ENCODE results near the gene FAM193B. TPM values are rescaled to one million over a fixed set of nuclear protein-coding genes. Genes with fewer than 3 reads are reported as not detected.

The FAM193B gene
- total RNA-seq, 1 experiment from 2014 or later = 58.5 TPM

DNA sequence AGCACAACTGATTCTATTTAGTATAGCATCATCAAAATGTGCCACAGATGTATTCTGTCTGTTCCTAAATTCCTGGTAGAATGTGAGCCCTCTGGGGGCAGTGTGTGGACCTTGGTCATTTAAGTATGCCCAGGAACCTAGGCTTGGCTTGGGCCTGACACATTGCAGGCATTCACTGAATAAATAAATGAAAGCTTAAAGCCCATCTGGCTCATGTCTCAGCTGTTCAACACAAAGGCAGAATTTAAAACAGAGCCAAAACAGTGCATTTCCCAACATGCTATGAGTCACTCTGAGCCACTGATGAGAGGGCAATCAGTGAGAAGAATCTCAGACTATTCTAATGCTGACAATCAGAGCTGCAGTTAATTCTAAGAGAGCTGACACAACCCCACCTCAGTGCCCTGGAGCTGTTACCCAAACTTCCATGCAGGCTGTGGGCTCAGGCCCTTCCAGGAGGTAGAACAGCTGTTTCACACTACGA lies 8.1 kb downstream of the FAM193B start:
- ChIA-PET CTCF (interaction anchor here (0.7 kb wide), 1 partner anchor 656 kb away, joined by 3 read pairs; no protein-coding TSS in a partner anchor), POLR2A (interaction anchor here (0.7 to 1.0 kb wide), 2 partner anchors 8 to 508 kb away, joined by 3 to 4 read pairs; no protein-coding TSS in a partner anchor)
- H3K4me3 ChIP-seq (ENCODE audit: low read depth in 2 of 2, low read length in 2 of 2) = no peak overlapping the region
- no peak for TF ChIP-seq SIN3A (IDR thresholded peaks at IDR 0.05; ENCODE audit: borderline replicate concordance, insufficient read depth, low read depth, low read length)
- TF ChIP-seq, protein P1, sequence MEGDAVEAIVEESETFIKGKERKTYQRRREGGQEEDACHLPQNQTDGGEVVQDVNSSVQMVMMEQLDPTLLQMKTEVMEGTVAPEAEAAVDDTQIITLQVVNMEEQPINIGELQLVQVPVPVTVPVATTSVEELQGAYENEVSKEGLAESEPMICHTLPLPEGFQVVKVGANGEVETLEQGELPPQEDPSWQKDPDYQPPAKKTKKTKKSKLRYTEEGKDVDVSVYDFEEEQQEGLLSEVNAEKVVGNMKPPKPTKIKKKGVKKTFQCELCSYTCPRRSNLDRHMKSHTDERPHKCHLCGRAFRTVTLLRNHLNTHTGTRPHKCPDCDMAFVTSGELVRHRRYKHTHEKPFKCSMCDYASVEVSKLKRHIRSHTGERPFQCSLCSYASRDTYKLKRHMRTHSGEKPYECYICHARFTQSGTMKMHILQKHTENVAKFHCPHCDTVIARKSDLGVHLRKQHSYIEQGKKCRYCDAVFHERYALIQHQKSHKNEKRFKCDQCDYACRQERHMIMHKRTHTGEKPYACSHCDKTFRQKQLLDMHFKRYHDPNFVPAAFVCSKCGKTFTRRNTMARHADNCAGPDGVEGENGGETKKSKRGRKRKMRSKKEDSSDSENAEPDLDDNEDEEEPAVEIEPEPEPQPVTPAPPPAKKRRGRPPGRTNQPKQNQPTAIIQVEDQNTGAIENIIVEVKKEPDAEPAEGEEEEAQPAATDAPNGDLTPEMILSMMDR (IDR thresholded peaks at IDR 0.05) = 0 out of 2 replicates have a peak, but pooled peaks have one; percentile 11
- H3K9me3 ChIP-seq (ENCODE audit: control insufficient read depth, insufficient read depth, low read depth, low read length) = no peaks in the 10 kb centered on the region
- H3K36me3 ChIP-seq (ENCODE audit: control insufficient read depth, insufficient read depth, low read length) = no peaks in the 10 kb centered on the region
- H3K4me1 ChIP-seq (ENCODE audit: control insufficient read depth, insufficient read depth, low read length) = peaks cover 32% of the 10 kb centered on the region
- BruUV-seq (replicated peaks) = no TSS peak
- DNase-seq (ENCODE audit: low read depth, low spot score) (peak; percentile 82), ATAC-seq (peak; percentile 89)
- in situ Hi-C loops (cut with HindIII; ENCODE audit: low pct_unique_long_range_greater_than_20kb, low sequenced_read_pairs) (loop anchor here (10.0 kb wide), 1 partner anchor 49 kb away; the partner anchor contains the start of gene TMED9), intact Hi-C loops (cut with micrococcal nuclease; ENCODE audit: unreplicated experiment) (no loop called here)
- H3K27ac ChIP-seq (ENCODE audit: low read length) = peak overlapping the region; percentile 69
- no peaks in the 10 kb centered on the region for H3K27me3 ChIP-seq (ENCODE audit: control insufficient read depth, insufficient read depth, low read length)

DNA sequence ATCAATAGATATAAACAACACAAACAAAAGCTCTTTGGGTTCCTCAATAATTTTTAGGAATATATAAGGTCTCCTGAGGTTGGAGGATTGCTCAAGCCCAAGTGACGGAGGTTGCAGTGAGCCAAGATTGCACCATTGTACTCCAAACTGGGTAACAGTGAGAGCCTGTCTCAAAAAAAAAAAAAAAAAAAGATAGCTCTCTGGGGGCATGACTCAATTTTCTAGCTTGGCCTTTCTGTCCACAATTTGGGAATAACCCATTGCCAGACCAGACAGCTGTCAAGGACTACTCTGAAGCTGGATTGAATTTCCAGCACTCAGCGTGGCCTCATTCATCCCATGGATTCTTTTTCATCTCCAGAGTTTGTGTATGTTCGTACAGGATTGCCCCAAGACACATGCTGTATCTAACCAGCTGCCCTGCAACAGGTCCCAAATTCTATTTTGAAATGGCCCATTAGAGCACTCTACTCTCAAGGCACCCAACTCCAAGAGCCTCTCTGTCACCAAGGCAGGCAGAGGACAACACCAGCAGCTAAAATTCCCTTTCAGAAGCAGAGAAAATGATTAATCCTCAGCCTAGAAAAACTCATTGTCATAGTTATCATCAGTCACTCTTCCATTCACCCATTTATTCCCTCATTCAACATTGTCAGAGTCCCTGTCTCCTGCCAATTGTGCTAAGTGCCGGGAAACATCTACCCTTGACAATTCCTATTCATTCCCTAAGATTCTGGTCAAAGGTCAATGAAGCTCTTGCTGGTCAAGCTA lies 8.7 kb downstream of the FAM193B start:
- no peak for ATAC-seq
- BruUV-seq (replicated peaks) = no TSS peak
- no peak for TF ChIP-seq TCF7L2 (IDR thresholded peaks at IDR 0.05; ENCODE audit: low read depth, low read length)
- TF ChIP-seq, protein P2, sequence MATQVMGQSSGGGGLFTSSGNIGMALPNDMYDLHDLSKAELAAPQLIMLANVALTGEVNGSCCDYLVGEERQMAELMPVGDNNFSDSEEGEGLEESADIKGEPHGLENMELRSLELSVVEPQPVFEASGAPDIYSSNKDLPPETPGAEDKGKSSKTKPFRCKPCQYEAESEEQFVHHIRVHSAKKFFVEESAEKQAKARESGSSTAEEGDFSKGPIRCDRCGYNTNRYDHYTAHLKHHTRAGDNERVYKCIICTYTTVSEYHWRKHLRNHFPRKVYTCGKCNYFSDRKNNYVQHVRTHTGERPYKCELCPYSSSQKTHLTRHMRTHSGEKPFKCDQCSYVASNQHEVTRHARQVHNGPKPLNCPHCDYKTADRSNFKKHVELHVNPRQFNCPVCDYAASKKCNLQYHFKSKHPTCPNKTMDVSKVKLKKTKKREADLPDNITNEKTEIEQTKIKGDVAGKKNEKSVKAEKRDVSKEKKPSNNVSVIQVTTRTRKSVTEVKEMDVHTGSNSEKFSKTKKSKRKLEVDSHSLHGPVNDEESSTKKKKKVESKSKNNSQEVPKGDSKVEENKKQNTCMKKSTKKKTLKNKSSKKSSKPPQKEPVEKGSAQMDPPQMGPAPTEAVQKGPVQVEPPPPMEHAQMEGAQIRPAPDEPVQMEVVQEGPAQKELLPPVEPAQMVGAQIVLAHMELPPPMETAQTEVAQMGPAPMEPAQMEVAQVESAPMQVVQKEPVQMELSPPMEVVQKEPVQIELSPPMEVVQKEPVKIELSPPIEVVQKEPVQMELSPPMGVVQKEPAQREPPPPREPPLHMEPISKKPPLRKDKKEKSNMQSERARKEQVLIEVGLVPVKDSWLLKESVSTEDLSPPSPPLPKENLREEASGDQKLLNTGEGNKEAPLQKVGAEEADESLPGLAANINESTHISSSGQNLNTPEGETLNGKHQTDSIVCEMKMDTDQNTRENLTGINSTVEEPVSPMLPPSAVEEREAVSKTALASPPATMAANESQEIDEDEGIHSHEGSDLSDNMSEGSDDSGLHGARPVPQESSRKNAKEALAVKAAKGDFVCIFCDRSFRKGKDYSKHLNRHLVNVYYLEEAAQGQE (IDR thresholded peaks at IDR 0.05; ENCODE audit: insufficient read depth in 1 of 2, low read depth in 2 of 2, low read length in 1 of 2) = no peak
- TF ChIP-seq, protein P1 (IDR thresholded peaks at IDR 0.05) = no peak
- no peak for TF ChIP-seq SIN3A (IDR thresholded peaks at IDR 0.05; ENCODE audit: borderline replicate concordance, insufficient read depth, low read depth, low read length)
- no peak for TF ChIP-seq POLR2AphosphoS5 (IDR thresholded peaks at IDR 0.05; ENCODE audit: low read depth, low read length)

More for the DNA sequence above, 8.7 kb downstream of the FAM193B start:
- ChIA-PET CTCF (interaction anchor here (0.6 to 0.7 kb wide), 4 partner anchors 27 to 657 kb away, joined by 3 to 6 read pairs (median 3); no protein-coding TSS in a partner anchor), POLR2A (interaction anchor here (0.6 to 1.0 kb wide), 4 partner anchors 8 to 509 kb away, joined by 3 to 8 read pairs (median 4); no protein-coding TSS in a partner anchor)
- DNase-seq (ENCODE audit: low read depth, low spot score) = no peak
- peak overlapping the region; percentile 69 for H3K27ac ChIP-seq (ENCODE audit: low read length)
- in situ Hi-C loops (cut with HindIII; ENCODE audit: low pct_unique_long_range_greater_than_20kb, low sequenced_read_pairs) (loop anchor here (10.0 kb wide), 1 partner anchor 49 kb away; the partner anchor contains the start of gene TMED9), intact Hi-C loops (cut with micrococcal nuclease; ENCODE audit: unreplicated experiment) (no loop called here)
- H3K4me3 ChIP-seq (ENCODE audit: low read depth in 2 of 2, low read length in 2 of 2) = no peak overlapping the region
- H3K4me1 ChIP-seq (ENCODE audit: control insufficient read depth, insufficient read depth, low read length) = peaks cover 38% of the 10 kb centered on the region
- no peaks in the 10 kb centered on the region for H3K27me3 ChIP-seq (ENCODE audit: control insufficient read depth, insufficient read depth, low read length)
- H3K9me3 ChIP-seq (ENCODE audit: control insufficient read depth, insufficient read depth, low read depth, low read length) = no peaks in the 10 kb centered on the region
- no peaks in the 10 kb centered on the region for H3K36me3 ChIP-seq (ENCODE audit: control insufficient read depth, insufficient read depth, low read length)

Data from Panc1 (cell line).